GM18951 (cell line): ENCODE results near the gene LAP3.

Experiments used
- POLR2A ChIP-seq: IDR thresholded peaks from 4 replicates; pipeline ENCODE4 v1.6.1; 2011; ENCODE audit warnings: mild to moderate bottlenecking; ENCODE audit not compliant: insufficient read length, insufficient read depth; ENCODE audit errors: extremely low read depth
- in situ Hi-C: fragments of 300-500 bp; cut with MboI; formaldehyde crosslinking; loops from one replicate; pipeline ENCODE4 v1.12.0; 2022; ENCODE audit warnings: low sequenced_read_pairs, mixed read lengths, inconsistent platforms; ENCODE audit not compliant: unreplicated experiment

The LAP3 gene

DNA sequence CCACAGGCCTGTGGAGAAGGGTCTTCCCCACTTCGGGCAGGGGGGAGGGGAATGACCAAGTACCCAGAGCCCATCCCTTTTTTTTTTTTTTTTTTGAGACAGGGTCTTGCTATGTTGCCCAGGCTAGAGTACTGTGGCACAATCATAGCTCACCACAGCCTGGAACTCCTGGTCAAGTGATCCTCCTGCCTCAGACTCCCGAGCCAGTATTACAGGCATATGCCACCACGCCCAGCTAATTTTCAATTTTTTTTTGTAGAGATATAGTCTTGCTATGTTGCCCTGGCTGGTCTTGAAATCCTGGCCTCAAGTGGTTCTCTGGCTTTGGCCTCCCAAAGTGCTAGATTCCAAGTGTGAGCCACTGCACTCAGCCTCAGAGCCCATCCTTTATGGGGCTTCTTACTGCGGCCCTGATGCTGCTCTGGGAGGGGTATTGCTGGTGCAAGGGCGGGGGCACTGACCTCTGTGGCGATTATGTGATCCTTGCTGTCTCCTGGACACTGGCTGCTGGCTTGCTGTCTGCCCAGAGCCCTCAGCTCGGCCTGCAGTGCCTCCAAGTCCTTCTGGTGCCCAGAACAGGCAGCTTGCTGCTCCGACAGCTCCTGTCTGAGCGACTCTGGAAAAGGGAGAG is 70.3 kb downstream of the LAP3 start:
- TF ChIP-seq POLR2A = no peak
- in situ Hi-C loops = no loop called here

DNA sequence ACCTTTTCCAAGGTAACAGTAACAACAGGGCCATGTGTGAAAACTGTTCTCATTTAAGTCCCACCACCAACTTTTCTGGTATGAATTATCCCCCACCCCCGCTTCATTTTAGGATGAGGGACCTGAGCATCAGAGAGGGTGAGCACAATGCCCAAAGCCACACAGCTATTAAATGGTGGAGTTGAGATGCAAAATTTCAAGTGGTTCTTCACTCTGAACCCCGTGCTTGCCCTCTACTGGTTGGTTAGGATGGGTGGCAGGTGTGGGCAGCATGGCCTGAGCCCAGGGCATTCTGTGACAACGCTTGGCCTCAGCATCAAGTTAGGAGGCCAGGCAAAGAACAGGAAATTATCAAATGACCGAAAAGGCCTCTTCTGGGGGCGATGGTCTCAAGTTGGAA is 70.9 kb downstream of the LAP3 start:
- in situ Hi-C loops = no loop called here

DNA sequence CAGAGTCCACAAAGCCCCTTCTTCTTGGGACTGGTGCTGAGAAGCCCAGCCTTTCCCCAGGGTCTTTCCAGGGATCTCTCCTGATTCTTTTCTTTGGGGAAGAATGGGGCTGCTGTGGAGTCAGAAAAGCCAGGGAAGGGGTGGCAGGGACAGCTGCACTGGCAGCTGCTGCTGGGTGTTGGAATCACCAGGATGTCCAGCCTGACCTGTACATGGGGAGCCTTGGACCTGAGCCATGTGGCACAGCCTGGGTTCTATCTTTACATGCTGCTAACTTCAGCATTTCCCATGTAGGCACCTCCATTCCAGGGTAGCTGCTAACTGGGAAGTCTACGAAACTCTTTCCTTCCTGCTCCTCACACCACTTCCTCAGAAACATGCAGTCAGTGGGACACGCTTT is 73.4 kb downstream of the LAP3 start:
- in situ Hi-C loops = no loop called here

More for the DNA sequence above, 70.9 kb downstream of the LAP3 start:
- no peak for TF ChIP-seq POLR2A

DNA sequence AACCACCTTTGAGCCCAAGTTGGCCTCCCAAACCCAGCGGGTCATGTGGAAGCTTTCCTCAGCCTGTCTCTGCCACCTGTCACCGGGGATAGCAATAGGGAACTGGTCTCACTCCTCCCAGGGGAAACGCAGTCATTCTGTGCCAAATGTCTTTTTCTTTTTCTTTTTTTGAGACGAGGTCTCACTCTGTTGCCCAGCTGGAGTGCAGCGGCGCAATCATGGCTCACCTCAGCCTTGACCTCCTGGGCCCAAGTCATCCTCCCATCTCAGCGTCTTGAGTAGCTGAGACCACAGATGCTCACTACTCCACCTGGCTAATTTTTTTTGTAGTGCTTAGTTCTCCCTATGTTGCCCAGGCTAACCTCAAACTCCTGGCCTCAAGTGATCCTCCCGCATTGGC is 77.7 kb downstream of the LAP3 start:
- in situ Hi-C loops = no loop called here
- TF ChIP-seq POLR2A = no peak

More for the DNA sequence above, 73.4 kb downstream of the LAP3 start:
- no peak for TF ChIP-seq POLR2A

DNA sequence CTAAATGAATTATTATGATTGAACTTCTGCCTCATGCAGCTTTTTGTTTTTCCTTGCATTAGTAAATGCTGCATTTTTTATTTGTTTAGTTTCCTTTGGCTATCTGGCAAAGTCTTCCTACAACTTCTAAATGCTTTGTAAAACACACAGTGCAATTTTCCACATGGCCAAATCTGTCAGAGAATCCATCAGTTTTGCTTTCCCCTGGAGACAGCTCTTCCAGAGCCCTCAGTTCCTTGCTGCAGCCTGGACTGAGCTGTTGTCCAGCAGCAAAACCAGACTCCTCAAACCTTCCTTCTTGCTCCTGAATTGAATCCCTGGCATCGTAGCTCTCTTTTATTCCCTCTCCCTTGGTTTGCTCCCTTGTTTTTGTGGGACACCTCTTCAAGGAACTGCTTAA is 80.1 kb downstream of the LAP3 start:
- no peak for TF ChIP-seq POLR2A
- in situ Hi-C loops = no loop called here
